Stimulated activated CD8-positive, alpha-beta memory T cell treated with anti-CD3 and anti-CD28 coated beads, Interleukin-7, amount 100 ng/mL, for 1 hour (primary cell): ENCODE measurements around the gene SSBP3.
"Not testable (repeated sequence)": the region's sequence is repeated elsewhere in the genome, so short reads cannot be mapped to it uniquely, and the experiment has no call there.

Experiments
- DNase-seq, 2 donors: peaks; one replicate each; pipeline ENCODE4 v3.0.0-alpha.2; 2020; ENCODE audit warnings: low read depth in 2 of 2

SSBP3 gene

GRCh38 chr1:54348700-54349021 is 57.5 kb downstream of the SSBP3 start:
- DNase-seq, result no peak

DNA sequence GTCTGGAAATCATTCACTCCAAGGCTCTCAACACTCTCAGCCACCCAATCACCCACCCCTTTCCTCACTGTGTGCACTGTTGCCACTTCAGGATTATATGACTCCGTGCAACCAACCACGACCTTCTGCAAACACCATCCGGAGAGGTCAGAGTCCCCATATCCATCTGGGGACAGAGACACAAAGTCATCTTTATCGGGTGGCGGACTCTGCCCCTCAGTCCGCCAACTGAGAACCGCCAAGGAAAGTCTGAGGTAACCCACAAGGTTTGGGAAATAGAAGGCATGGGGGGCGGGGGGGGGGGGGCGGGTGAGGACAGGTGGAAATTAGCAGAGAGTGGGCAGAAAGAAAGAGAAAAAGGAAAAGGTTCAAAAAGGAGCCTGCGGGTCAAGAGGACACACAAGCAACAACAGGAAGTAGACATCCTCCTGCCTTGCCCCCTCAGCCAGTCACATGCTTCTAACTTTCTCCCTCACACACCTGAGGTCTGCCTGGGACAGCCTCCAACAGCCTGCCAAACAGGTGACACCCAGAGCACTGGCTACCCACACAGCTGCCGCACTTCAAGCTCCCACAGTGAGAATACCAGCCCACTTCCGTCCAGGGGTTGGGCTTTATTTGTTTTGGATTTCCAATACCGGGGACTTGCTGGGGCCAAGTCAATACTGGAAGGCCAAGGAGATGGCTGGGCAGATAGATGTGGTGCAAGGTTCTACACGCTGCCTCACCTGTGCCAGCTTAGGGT is 58.1 kb downstream of the SSBP3 start:
- no peak for DNase-seq

DNA sequence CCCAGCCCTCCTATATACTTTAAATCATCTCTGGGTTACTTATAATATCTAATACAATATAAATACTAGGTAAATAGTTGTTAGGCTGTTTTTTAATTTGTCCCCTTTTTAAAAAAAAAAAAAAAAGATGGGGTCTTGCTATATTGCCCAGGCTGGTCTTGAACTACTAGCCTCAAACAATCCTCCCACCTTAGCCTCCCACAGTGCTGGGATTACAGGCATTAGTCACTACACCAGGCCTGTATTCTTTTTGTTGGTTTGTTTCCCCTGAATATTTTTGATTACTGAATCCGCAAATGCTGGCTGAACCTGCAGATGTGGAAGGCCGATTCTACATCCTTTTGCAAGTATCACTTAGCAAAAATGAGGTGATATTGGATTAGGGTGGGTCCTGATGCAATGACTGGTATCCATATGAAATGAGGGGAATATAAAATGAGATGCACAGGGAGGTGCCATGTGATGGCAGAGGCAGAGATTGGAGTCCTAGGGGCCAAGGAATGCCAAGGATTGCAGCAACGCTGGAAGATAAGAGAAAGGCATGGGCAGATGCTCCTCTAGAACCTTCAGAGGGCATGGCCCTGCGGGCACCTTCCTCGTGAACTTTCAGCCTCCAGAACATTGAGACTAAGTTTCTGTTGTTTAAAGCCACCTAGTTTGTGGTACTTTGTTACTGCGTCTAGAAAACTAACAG is 58.8 kb downstream of the SSBP3 start:
- DNase-seq, result no peak

GRCh38 chr1:54345548-54345947 is 60.6 kb downstream of the SSBP3 start:
- not testable (repeated sequence) for DNase-seq

GRCh38 chr1:54345116-54345515 is 61.1 kb downstream of the SSBP3 start:
- DNase-seq, result no peak

GRCh38 chr1:54342742-54343687 is 63.2 kb downstream of the SSBP3 start:
- no peak for DNase-seq

GRCh38 chr1:54342288-54342687 is 63.9 kb downstream of the SSBP3 start:
- no peak for DNase-seq

DNA sequence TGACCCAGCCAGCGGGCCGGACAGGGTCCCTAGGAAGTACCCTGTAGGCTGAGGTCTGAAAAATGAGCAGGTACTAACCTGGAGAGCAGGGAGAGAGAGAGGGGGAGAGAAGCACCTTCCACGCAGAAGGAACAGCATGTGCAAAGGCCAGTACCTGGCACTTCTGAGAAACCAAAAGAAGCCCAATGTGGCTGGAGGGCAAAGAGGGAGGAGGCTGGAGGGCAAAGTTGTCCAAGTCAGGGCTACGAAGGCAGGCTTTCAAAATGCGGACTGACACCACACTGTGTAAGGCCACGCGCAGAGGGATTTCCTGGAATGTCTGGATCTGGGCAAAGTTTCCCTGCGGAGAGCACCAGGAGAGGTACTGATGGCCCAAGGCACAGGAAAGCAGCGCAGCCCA is 64.4 kb downstream of the SSBP3 start:
- no peak for DNase-seq

GRCh38 chr1:54340878-54341277 is 65.3 kb downstream of the SSBP3 start:
- DNase-seq, result no peak

GRCh38 chr1:54340434-54340833 is 65.8 kb downstream of the SSBP3 start:
- no peak for DNase-seq

- DNase-seq, result no peak
These were observed 67.1 kb downstream of the SSBP3 start for GRCh38 chr1:54339126-54339525.

DNA sequence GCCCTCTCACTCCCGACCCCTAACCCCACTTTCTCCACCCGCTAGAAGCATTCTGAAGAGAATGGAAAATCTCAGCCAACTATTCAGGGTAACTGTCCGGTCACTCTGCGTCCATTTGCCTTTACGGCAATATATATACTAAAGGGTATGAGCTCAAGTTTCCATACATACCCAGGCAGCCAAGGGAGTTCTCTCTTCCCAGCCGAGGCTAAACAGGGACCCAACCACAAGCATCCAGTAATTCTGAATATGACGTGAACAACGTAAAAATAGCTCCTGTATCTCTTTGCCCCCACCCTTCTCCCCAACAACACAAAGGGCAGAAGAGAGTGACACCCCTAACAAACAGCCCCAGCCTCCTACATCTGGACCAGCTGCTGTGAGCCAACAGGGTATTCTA is 67.7 kb downstream of the SSBP3 start:
- no peak for DNase-seq

GRCh38 chr1:54337928-54338327 is 68.3 kb downstream of the SSBP3 start:
- DNase-seq, result no peak

GRCh38 chr1:54337034-54337433 is 69.2 kb downstream of the SSBP3 start:
- no peak for DNase-seq

DNA sequence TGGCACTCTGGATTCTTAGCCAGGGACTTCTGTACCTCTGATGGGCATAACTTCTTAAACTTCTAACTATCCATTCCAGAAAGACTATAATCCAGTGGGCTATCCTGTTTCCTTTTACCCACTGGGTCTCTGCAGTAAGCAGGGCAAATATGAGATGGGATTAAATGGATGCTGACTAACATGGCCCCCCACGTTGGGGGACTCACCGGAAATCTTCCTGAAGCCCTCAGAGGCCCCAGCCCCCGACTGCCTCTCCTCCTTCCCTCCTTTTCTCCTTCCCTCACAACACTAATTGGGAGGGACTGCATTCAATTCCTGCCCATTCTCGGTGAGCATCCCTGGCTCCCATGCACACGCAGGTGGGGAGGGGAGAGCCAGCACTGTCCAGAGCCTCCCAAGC is 70.1 kb downstream of the SSBP3 start:
- no peak for DNase-seq

GRCh38 chr1:54335755-54336108 is 70.5 kb downstream of the SSBP3 start:
- no peak for DNase-seq

GRCh38 chr1:54335011-54335754 is 71.0 kb downstream of the SSBP3 start:
- DNase-seq, result no peak

DNA sequence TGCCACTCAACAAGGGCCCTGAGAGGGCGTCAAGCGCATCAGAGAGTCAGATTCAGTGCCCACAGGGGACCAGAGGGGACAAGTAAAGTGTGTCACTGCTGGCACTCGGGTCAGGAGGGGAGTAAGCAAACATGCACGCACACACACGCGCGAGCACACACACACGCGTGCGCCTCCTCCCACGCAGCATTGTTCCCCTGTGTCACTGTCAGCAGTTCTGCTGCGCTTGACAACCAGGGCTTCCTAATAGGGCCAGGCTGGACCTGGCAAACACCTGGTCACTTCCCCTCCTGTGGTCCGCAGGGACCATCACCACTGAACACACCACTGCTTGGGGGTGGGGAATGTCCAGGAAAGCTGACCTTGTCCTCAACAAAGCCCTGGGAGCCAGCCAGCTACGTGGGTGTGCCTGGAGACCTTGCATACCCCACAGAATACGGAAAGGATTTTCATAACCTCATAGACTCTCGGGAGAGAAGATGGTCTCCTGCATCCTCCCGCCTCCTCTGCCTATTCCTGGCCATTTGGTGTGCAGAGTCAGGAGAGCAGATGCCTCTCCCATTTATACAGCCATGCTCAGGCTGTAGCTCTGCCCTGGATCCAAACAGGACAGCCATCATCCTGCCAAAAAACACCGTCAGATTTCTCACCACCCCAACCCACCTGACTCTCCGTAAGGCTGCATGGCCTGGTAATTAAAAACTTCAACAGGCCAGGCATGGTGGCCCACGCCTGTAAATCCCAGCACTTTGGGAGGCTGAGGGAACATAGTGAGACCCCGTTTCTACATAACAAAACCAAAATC is 73.2 kb downstream of the SSBP3 start:
- no peak for DNase-seq

DNA sequence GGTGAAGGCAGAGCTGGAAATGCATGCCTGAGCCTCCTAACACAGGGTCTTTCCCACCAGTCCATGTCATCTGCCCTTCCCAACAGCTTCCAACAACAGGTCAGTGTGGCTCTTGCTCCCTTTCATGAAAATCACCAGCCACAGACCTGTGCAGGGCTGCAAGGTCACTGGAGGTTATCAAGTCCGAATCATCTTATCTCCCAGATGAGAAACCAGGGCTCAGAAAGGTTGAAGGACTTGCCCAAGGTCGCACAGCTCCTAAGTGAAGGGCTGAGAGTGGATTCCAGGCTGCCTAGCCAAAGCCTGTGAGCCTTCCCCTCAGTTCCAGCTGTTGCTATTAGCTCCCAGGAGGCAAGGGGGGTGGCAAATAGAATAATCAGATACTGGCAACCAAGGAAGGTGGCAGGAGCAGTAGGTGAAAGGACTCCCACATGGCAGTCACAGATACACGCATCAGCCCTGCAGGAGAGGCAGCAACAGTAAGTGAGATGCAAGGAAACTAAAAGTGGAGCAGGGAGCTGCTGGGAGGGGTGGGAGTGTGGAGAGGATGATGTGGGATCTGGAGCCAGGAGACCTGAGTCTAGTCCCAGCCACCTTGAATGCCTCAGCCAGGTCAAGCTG is 74.2 kb downstream of the SSBP3 start:
- no peak for DNase-seq

GRCh38 chr1:54331091-54331772 is 75.0 kb downstream of the SSBP3 start:
- DNase-seq, result no peak
